Measurements from ENCODE around the gene GATAD1. TPM values are rescaled to one million over a fixed set of nuclear protein-coding genes. Genes with fewer than 3 reads are reported as not detected.
A peak's percentile ranks its signal among the peaks of the same experiment; 100 is the strongest.
"Not testable (repeated sequence)": the region's sequence is repeated elsewhere in the genome, so short reads cannot be mapped to it uniquely, and the experiment has no call there.

The GATAD1 gene
- total and polyA plus RNA-seq, 2 of the 4 experiments (the other 2 are of a cell fraction), result 9.3 to 15.2 TPM

DNA sequence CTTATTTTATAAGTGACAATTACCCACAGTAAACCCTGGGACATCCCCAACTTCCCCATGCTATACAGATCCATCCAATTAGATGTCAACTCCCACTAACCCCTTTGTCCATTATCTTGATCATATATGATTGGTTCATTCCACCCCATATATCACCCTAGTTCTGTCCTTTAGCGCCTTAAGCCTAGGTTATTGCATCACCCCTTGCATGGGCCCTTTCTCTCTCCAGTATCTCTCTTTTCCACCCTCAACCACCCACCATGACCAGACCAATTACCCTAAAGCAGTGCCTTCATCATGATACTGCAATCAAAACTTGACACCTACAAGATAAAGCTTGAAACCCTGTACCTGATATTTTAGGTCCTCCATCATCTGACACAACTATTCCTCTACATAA is 37.9 kb upstream of the GATAD1 start:
- no peak overlapping the region for H3K23ac ChIP-seq (ENCODE audit: low read depth, low read length)
- no peaks in the 10 kb centered on the region for H3K79me1 ChIP-seq (ENCODE audit: low read depth in 1 of 2, low read length in 2 of 2)
- no peak for TF ChIP-seq FOS (IDR thresholded peaks at IDR 0.05; ENCODE audit: low read depth, low read length)
- peak; percentile 54 for TF ChIP-seq CEBPB (IDR thresholded peaks at IDR 0.05; ENCODE audit: low read depth, low read length)
- no peak overlapping the region for H4K91ac ChIP-seq (ENCODE audit: insufficient read depth, low read depth, low read length)
- no peak overlapping the region for H2BK20ac ChIP-seq (ENCODE audit: low read depth, low read length)
- DNase-seq, result no peak
- H3K36me3 ChIP-seq (ENCODE audit: control insufficient read depth, insufficient read depth, low read length), result no peaks in the 10 kb centered on the region
- WGBS, 2 experiments (ENCODE audit: extremely low coverage in 2 of 2, insufficient read length in 1 of 2), result 82% methylated on average over 1 of the region's 1 CpG; no CpG with 5 or more reads in 1 of the 2 experiments
- H3K9me3 ChIP-seq (ENCODE audit: control insufficient read depth, insufficient read depth, low read length), result no peaks in the 10 kb centered on the region
- CTCF ChIA-PET, result no interaction called here
- POLR2A ChIA-PET (ENCODE audit: unreplicated experiment), result no interaction called here
- dilution Hi-C loops (cut with HindIII; ENCODE audit: low sequenced_read_pairs, unreplicated experiment), result no loop called here
- H4K5ac ChIP-seq (ENCODE audit: low read depth, low read length), result no peak overlapping the region
- H3K4ac ChIP-seq (ENCODE audit: low read depth, low read length), result no peak overlapping the region
- no peak overlapping the region for H3K14ac ChIP-seq (replicated peaks; ENCODE audit: low read depth, low read length)
- H3K18ac ChIP-seq (ENCODE audit: low read depth, low read length), result no peak overlapping the region
- no peak for ATAC-seq (ENCODE audit: low read depth)
- peaks cover 10% of the 10 kb centered on the region for H3K27me3 ChIP-seq (ENCODE audit: control insufficient read depth, insufficient read depth, low read length)
- no peak overlapping the region for H3K9ac ChIP-seq (ENCODE audit: low read depth, low read length)
- intact Hi-C loops (cut with micrococcal nuclease), result no loop called here
- no peak overlapping the region for H2BK5ac ChIP-seq (ENCODE audit: low read depth, low read length, poor library complexity, severe bottlenecking)
- H4K8ac ChIP-seq (ENCODE audit: low read depth in 2 of 2, low read length in 2 of 2), result no peak overlapping the region
- H4K20me1 ChIP-seq (ENCODE audit: insufficient read depth, low read length), result no peaks in the 10 kb centered on the region
- H2AK5ac ChIP-seq (ENCODE audit: low read depth, low read length), result no peak overlapping the region
- H3K4me2 ChIP-seq (ENCODE audit: low read depth, low read length), result no peak overlapping the region
- H3K27ac ChIP-seq (ENCODE audit: insufficient read depth, low read length), result no peak overlapping the region
- no peak overlapping the region for H3K4me3 ChIP-seq (ENCODE audit: insufficient read depth, low read depth, low read length)
- in situ Hi-C loops (cut with MboI; ENCODE audit: low sequenced_read_pairs), result no loop called here
- BruUV-seq (replicated peaks), result no TSS peak
- H2BK15ac ChIP-seq (ENCODE audit: low read depth, low read length), result no peak overlapping the region
- no peak overlapping the region for H2BK120ac ChIP-seq (ENCODE audit: low read depth, low read length)
- H3K4me1 ChIP-seq (ENCODE audit: control insufficient read depth, insufficient read depth, low read length), result no peaks in the 10 kb centered on the region
- no peak overlapping the region for H2AFZ ChIP-seq (replicated peaks; ENCODE audit: low read length, poor library complexity)
- H3K56ac ChIP-seq (ENCODE audit: extremely low read depth, insufficient read depth, low read length), result no peak overlapping the region
- H2AK9ac ChIP-seq (replicated peaks; ENCODE audit: low read depth, low read length, poor library complexity), result no peak overlapping the region
- no peaks in the 10 kb centered on the region for H3K9me1 ChIP-seq (ENCODE audit: insufficient read depth, low read length)

DNA sequence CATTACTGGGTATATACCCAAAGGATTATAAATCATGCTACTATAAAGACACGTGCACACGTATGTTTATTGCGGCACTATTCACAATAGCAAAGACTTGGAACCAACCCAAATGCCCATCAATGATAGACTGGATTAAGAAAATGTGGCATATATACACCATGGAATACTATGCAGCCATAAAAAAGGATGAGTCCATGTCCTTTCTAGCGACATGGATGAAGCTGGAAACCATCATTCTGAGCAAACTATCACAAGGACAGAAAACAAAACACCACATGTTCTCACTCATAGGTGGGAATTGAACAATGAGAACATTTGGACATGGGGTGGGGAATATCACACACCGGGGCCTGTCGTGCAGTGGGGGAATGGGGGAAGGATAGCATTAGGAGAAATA is 37.1 kb upstream of the GATAD1 start:
- H3K4me1 ChIP-seq (ENCODE audit: control insufficient read depth, insufficient read depth, low read length); H3K23ac ChIP-seq (ENCODE audit: low read depth, low read length); H3K27ac ChIP-seq (ENCODE audit: insufficient read depth, low read length); dilution Hi-C loops (cut with HindIII; ENCODE audit: low sequenced_read_pairs, unreplicated experiment); ATAC-seq (ENCODE audit: low read depth); in situ Hi-C loops (cut with MboI; ENCODE audit: low sequenced_read_pairs); H2AK5ac ChIP-seq (ENCODE audit: low read depth, low read length); H3K4me3 ChIP-seq (ENCODE audit: insufficient read depth, low read depth, low read length); H3K56ac ChIP-seq (ENCODE audit: extremely low read depth, insufficient read depth, low read length); intact Hi-C loops (cut with micrococcal nuclease); H4K8ac ChIP-seq (ENCODE audit: low read depth in 2 of 2, low read length in 2 of 2); H2BK20ac ChIP-seq (ENCODE audit: low read depth, low read length); H4K5ac ChIP-seq (ENCODE audit: low read depth, low read length); DNase-seq; H3K4me2 ChIP-seq (ENCODE audit: low read depth, low read length); BruUV-seq (replicated peaks); H2AK9ac ChIP-seq (replicated peaks; ENCODE audit: low read depth, low read length, poor library complexity); H3K9ac ChIP-seq (ENCODE audit: low read depth, low read length); H2BK15ac ChIP-seq (ENCODE audit: low read depth, low read length); H2BK5ac ChIP-seq (ENCODE audit: low read depth, low read length, poor library complexity, severe bottlenecking); H2BK120ac ChIP-seq (ENCODE audit: low read depth, low read length); H4K91ac ChIP-seq (ENCODE audit: insufficient read depth, low read depth, low read length); H3K9me1 ChIP-seq (ENCODE audit: insufficient read depth, low read length); POLR2A ChIA-PET (ENCODE audit: unreplicated experiment); CTCF ChIA-PET; H3K4ac ChIP-seq (ENCODE audit: low read depth, low read length); H3K79me1 ChIP-seq (ENCODE audit: low read depth in 1 of 2, low read length in 2 of 2); H2AFZ ChIP-seq (replicated peaks; ENCODE audit: low read length, poor library complexity); H3K18ac ChIP-seq (ENCODE audit: low read depth, low read length); H4K20me1 ChIP-seq (ENCODE audit: insufficient read depth, low read length); H3K36me3 ChIP-seq (ENCODE audit: control insufficient read depth, insufficient read depth, low read length); H3K9me3 ChIP-seq (ENCODE audit: control insufficient read depth, insufficient read depth, low read length); H3K14ac ChIP-seq (replicated peaks; ENCODE audit: low read depth, low read length): not testable (repeated sequence)
- peaks cover 12% of the 10 kb centered on the region for H3K27me3 ChIP-seq (ENCODE audit: control insufficient read depth, insufficient read depth, low read length)
- no CpG with 5 or more reads among the region's 6 CpGs for WGBS, 2 experiments (ENCODE audit: extremely low coverage in 2 of 2, insufficient read length in 1 of 2)
